Muscle of arm (tissue), 12 donors: Measurements from ENCODE around the gene SLCO3A1. TPM values are rescaled to one million over a fixed set of nuclear protein-coding genes. Genes with fewer than 3 reads are reported as not detected.

Experiments
- DNase-seq: peaks from one replicate; pipeline ENCODE4 v3.0.0-alpha.2; 2013
- polyA plus RNA-seq, 12 donors: library from polyadenylated mRNA; unstranded; fragments of 120-200 nt; gene quantifications; one replicate each; pipeline ENCODE4 v1.2.1, GENCODE V29; 2013; ENCODE audit not compliant: insufficient read length in 12 of 12

SLCO3A1 gene
- polyA plus RNA-seq, 12 donors: 3.7 to 20.6 (median 6.6) TPM; not detected in 1

DNA sequence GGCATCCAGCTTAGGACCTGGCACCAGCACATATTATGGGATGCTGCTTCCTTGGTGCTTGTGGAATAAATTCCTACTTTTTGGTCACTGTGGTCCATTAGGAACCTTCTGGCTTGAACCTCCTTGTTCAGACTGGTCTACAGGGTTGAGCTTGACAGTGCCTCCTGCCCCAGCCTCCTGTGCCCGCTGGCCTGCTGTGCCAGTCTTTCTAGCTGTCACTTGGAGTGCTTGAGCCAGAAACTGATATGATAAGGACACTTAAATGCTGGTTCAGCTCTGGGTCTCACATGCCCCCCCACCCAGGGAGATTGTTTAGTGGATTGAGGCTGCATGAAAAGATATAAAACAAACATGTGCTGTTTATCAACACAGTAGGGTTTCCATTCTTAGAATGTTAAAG, 147.8 kb downstream of the SLCO3A1 start:
- no peak for DNase-seq

DNA sequence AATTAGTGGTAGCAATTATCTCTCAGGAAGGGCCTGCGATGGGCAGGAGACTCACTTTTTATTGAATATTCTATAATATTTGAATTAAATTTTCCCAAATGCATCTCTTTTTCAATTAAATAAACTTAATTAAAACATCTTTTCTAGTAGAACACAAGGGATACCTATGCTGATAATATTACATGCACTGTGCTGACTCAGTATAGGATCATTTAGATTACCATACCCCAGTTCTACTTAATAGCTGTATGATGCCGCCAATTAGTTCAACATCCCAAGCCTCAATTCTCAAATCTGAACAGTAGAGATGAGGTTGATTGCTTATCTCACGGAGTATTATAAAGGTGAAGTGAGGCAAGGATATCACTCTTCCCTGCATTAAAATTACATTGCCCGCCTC, 149.2 kb downstream of the SLCO3A1 start:
- no peak for DNase-seq

DNA sequence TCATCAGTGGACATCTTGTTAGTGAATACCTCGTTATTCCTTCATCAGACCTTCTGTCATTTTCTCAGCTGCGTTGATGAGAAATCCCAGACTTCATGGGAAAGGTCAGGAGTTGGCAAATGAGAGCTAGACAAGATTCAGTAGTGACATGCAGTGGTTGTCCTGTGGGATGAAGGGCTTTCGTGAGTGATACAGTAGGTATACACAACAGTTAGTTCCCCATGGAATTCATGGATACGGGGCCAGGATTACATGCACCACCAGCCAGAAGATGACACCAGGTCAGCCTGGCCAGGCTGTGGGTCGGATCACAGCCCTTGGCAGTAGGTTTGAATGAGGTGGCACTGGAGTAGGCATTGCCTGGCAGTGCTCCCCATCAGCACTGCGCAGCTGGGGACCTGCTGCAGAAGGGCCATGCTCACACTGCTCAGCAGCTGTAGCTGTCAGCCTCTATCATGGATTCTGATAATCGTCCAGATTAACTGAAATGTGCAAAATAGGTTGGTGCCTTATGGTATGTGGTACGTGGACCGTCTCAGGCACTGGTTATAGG, 150.1 kb downstream of the SLCO3A1 start:
- DNase-seq: no peak

DNA sequence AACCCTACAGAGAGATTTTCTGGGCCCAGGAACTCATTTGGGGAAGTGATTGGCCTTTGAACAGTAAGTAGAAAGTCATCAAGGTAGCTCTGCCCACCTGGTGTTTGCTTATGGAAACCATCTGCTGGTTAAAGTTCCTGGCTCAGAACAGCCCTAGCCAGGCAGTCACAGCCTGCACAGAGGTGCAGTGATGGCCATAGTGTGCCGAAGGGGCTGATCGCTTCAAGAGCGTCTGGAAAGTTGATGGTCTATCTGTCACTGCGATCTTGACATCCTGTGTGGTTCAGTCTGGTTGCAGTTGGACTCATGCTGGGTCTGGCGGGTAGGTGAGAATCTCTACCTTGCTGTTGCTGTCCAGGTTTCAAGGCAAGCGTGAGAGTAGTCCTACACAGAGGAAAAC, 151.6 kb downstream of the SLCO3A1 start:
- DNase-seq: no peak

DNA sequence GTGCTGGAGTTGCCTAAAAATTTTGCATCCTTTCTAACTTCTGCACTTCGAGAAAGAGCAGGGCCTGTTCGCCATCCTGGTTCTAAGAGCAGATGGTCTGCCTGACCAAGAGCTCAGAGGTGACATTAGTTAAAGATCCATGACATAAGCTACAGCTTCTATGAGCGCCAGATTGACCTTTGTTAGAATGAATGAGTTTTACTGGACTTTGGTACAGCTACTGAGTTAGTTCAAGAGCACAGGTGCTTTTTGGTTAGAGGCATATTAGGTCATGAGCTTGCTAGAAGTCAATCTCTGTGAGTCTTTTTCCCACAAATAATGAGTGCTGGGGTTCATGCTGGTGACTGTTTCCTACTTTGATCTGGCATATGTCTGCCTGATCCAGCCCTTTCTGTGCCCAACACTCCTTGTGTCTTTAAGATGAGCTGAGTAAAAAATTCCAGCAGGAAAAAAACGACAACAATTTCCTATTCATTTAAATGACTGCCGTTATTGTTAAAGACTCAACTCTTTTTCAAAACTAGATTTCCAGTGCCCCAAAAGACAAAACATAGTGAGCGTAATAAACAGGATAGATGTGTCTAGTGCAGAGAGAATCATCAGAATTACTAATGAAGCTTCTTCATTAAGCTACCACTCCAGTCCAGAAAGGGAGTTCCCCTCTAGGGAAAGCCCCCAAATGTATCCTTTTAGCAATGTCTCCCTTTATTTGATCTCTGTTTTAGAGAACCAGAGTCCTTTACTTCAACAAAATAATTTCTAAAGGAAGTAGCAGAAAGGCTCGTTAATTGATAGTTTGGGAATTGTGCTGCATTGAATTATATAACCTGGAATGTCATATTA, 152.9 kb downstream of the SLCO3A1 start:
- DNase-seq: no peak

DNA sequence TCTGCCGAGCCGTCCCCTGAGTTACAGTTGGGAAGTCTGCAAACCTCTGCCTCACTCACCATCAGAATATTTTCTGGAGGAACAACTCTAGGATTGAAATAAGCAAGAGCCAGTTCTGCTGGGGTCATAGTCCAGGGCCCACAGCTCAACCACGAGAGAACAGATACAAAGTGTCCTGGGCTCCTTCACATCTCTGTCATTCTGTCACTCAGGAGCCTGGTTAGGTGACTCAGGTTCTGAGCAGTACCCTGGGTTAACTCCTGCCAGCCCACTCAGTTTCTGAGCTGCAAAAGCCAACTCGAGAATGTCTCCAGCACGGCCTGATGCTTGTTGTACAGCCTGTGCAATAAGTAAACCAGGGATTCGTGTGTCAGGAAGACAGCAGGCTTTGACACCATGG, 155.7 kb downstream of the SLCO3A1 start:
- no peak for DNase-seq

DNA sequence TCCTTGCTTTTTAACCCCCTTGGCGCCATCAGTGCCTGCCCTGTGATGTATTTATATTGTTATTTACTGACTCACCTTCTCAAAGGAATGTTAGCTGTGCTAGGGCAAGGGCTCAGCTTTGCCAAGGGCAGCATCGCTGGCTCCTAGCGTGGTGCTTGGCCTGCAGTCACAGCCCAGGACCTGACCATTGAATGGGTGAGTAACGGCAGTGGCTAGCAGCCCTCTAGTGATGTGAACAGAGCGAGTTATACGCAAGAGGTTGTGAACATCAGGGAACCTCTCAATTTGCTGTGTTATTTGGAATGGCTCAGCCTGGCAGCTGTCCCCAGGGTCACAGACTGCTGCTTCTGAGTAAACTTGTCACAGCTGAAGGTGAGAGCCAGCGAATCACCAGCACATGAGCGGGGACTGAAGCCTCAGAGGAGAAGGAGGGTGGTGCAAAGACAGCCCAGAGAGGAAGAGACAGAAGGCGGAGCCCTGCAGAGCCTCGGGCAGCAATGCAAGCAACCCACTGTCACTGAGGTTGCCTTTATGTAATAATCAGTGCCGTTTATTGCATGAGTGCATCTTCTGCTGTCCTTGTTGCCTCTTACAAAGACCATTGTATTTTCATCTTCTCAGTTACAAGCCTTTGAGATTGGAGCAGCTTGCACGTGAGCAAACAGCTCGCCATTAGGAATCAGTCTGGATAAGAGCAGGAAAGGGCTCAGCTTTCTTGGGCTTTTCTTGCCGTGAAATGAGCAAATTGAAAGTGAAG, 158.3 kb downstream of the SLCO3A1 start:
- DNase-seq: no peak

DNA sequence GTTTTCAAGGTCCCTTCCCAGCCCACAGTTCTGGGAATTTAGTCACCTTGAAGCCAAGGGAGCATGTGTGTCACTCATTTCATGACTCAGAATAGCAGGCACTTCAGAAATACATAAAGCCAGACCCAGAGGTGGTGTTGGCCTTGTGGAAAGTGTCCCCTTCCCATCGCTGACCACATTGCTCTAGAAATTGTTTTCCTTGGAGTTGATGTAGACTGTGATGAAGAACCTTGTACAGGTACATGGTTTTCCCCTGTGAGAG, 158.8 kb downstream of the SLCO3A1 start:
- no peak for DNase-seq

DNA sequence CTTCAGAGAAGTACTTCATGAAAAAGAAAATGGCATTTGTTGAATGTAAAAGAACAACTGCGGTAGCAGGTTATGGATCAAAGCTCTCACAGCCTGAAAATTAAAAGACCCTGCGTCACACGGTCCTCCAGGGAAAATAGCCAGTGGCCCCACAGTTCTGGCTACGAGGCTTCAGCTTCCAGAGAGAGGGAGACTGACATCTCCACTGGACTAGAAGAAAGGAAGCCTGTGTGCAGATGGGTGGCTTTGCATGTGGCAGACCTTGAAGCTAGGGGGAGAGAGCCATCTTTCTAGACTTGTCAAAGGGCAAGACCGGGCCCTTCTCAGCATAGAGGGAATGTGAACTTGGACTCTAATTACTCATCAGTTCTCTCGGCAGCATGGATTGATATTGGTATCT, 159.4 kb downstream of the SLCO3A1 start:
- DNase-seq: no peak

DNA sequence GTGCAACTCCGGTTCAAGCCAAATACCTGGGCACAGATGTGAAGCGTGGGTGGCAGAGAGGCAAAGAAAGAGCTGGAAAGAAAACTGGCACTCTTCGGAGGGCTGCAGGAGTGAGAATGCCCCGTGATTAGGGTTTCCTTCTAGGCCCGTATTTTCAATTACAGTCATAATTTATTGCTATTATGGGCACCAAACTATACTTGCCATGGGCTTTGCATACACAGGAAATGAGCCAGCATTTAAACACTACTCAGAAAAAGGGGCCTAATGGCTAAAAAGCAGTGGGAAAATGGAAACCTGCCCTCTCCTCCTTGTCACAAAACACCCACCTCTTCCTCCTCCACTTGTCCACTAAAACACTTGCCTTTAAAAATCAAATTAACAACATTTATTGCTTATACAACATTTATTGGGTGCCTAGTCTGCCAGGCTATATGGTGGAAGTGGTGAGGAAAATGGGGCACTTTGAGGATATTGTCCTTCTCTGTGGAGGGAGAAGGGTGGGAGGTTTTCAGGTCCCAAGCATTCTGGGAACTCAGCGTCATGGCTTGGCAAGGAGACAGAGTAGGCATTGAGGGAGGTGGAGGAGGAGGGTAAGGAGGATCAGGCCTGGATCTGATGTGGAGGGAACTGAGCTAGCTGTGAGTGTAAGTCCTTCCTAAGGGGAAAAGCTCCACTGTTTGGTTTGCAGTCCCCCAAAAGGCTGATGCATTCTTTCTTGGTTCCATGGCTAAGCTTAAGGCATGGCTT, 160.9 kb downstream of the SLCO3A1 start:
- DNase-seq: no peak

DNA sequence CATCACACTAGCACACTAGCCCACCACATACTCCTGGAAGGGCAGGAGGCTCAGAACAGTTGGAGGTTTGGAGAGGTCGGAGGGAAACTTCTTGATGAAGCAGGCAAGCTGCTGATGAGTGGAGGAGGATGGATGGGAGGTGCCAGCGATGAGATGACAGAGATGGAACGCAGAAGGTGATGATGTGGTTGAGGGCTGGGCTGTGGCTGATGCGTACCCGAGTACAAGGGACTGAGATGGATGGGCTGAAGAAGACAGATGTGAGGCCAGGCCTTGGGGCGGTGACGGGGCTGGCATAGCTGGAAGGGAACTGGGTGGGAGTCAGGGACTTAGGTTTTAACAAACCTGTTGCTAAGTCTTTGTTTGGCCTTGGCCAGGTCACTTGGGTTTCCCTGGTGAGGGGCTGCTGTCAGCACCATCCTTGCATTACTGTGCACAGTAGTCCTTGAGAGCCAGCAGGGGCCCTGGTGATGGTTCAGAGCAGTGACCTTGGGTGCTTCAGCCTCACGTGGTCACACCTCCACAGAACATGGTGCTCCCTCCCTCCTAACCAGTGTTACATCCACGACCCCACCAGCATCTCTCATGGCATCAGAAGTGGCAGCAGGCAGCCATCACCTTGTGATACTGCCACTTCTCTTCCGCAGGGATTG, 164.5 kb downstream of the SLCO3A1 start:
- DNase-seq: no peak

DNA sequence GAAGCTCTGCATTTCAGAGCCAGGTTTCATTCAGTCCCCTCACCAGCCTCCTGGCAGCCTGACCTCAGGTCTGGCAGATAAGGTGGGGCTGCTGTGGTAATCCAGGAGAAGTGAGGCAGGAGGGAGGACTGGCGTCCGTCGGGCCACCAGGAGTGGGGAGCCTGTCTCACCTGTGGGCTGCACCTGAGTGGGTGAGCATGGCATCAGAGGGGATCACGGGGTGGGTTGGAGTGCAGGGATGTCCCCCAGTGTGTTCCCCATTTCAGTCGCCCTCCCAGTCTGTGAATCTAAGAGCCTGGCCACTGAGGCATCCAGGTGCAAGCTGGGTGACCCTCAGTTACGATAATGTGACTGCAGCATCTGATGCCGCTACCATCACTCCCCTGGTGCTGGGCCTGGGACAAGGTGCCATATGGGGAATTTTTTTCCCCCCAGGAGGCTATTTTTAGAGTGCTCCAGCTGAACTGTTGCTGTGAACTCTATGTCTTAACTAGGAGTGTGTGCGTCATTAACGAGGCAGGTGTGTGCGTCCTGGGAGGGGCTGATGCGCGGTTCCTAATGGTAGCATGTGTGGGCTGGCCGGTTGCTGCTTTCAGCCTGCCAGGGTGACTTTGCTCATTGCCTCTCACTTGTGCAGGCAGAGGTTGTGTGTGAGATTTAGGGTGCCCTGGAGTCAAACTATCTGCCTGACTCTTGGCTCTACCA, 165.2 kb downstream of the SLCO3A1 start:
- no peak for DNase-seq

DNA sequence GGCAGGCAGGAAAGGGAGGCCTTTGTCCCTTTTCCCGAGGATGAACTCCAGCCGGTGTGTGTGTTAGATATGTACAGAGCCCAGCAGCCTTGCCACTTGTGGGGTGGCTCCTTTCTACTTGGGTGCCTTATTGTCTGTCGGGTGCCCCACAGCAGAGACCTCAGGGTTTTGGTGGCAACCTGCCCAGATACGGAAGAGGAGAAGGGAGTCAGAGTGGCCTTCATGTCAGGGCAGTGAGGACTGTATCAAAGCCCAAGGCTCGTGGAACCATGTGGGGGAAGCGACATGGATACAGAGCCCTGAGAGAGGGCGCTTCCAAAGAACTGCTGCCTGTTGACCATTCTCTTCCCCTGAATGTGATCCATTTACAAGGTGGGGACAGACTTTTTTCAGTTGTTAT, 166.2 kb downstream of the SLCO3A1 start:
- DNase-seq: no peak

DNA sequence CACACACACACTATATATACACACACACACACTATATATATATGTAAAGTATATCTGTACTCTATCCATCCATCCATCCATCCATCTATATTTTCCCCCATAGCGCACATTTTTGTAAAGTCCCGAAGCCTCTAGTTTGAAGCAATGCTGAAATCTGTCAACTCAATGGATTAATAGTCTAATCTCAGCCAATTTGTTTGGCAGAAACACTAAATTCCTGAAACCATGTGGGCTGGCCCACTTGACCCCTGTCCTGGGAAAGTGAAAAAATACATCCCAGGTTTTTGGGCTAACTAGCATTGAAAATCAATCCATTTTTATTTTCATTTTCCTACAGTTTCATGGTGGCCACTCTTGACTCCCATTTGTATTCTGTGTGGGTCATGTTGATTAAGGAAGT, 166.7 kb downstream of the SLCO3A1 start:
- no peak for DNase-seq

DNA sequence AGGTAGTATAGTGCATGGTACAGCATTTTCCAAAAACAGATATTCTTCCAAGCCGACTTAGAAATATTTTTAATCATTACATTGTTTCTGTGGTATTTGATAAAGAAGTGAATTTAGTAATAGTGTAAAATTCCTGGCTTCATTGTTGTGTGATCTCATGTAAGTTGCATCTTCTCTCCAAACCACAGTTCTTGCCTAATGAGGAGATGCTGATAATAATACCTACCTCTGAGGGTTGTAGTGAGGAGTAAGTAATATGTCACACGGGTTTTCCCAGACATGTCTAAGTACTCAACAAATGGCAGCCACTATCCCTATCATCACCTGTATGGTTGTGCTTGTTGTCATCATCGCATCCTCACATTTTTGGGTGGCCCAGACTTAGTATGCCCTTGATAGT, 167.3 kb downstream of the SLCO3A1 start:
- no peak for DNase-seq

DNA sequence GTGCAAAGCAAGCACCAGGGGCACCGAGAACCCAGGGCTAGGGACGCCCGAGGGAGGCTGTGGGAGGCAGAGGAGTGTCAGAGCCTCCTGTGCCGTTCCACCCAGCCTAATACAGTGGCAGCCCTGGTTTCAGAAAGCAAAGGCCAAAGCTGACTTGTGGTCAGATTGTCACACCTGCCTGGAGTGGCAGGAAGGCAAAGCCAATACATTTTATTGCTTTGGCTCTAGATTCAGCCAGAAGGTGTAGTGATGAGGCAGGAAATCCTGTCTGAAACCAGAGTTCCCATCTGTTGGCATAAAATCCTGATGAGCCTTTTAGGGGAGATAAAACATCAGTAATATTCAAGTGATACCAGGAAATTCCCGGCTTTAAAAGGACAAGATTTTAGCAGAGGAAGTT, 168.3 kb downstream of the SLCO3A1 start:
- no peak for DNase-seq

DNA sequence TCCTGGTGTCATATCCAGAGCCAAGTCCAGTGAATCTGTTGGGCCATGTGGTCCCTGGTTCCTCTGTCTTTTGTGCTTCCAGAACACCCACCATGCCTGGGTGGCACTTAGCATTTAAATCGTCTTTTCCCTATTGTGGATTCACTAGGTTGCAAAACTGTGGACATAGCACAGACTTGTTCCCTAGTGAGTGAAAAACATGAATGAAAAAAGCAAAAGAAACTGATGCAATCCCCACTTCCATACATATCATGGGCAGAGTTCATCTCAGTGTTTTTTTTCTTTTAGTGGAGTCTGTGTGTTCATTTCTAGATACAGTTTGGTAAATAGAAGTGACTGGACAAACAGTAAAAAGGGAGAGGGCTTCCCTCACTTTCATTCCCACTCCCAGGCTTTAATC, 170.5 kb downstream of the SLCO3A1 start:
- no peak for DNase-seq

DNA sequence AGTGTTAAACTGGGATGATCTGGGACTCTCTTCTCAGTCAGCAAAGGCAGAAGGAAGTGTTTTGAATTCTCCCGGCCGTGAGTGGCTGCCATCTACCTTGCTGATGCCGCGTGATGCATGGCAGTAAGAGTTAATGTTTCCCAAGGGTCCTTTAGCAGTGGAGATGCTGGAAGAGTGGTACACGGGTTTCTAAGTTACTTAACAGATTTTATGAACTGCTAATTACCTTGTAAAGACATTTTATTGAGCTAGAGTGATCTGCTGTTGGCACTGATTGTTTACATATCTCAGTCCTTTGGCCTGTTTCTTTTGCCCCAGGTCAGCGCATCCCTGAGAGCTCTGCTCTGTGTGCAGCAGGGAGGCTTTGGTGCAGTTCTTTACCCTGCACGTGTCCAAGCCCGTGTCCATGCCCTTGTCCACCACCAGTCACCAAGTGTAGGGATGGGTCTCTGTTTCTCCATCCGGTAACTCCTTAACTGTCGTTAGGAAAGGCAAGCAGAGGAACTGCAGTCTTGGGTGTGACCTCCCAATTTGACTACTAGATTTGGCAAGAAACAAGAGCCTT, 172.3 kb downstream of the SLCO3A1 start:
- no peak for DNase-seq

DNA sequence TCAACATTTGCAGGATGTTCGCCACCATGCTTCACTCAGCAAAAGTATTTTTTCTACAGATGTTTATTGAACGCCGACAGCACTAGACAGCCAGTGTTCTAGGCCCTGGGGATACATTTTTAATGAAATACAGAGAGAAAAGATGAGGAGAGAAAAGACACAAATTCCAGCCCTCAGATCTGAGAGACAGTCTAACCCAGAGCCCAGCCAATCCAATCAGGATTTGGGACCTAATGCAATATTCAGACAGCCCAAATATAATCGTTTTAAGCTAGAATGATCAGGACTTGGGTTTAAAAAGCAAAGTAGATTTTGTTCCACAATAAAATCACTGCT, 174.8 kb downstream of the SLCO3A1 start:
- DNase-seq: no peak

DNA sequence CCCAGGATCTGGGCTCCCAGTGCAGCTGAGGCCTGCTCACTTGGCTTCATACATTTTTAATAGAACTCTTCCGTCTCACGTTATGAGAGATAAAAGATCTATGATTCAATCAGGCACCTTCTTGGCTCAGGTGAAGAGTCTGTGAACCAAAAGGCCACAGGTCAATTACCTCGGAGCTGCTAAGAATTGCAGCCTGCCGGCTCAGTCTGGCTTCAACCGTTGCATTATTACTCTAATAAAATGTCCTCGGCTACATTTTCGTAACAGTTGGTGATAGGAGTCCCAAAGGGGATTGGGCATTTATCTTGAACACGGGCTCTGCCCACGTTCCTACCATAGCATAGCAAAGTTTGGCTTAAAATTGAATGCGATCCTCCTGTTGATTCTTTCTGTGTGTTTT, 176.3 kb downstream of the SLCO3A1 start:
- DNase-seq: no peak

DNA sequence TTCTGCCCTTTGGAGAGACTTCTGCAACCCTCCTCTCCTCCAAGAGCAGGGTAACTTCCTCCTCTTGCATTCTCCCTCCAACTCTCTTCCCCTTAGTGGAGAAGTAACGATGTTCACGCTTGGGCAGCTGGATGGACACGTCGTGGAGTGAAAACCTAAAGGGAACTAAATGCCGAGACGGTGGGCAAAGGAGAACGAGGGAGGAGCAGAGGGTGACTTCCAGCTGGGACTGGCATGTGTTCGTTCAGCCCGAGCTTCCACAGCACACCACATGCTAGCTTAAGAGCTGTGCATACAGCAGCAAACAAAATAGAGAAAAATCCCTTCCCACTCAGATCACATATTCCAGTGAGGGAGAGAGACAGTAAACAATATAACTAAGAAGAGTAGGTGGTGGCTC, 179.8 kb downstream of the SLCO3A1 start:
- no peak for DNase-seq
